HG03025 (cell line): ENCODE measurements around the gene ZFAND2A.
"Not testable (repeated sequence)": the region's sequence is repeated elsewhere in the genome, so short reads cannot be mapped to it uniquely, and the experiment has no call there.

Experiments used
- ATAC-seq: cut with Tn5 transposase; IDR thresholded peaks from one replicate; pipeline ENCODE4 v1.9.1; 2021; ENCODE audit warnings: mild to moderate bottlenecking, moderate library complexity; ENCODE audit not compliant: unreplicated experiment, low FRiP score

Gene ZFAND2A

GRCh38 chr7:1175967-1176851, 16.2 kb upstream of the ZFAND2A start:
- ATAC-seq = no peak

GRCh38 chr7:1175597-1175966, 15.6 kb upstream of the ZFAND2A start:
- no peak for ATAC-seq

GRCh38 chr7:1174881-1175596, 15.0 kb upstream of the ZFAND2A start:
- no peak for ATAC-seq

- ATAC-seq = no peak
Measured at GRCh38 chr7:1174002-1174401, 14.0 kb upstream of the ZFAND2A start.

GRCh38 chr7:1172666-1173523, 12.9 kb upstream of the ZFAND2A start:
- no peak for ATAC-seq

GRCh38 chr7:1171516-1171915, 11.5 kb upstream of the ZFAND2A start:
- not testable (repeated sequence) for ATAC-seq

GRCh38 chr7:1170741-1171501, 10.9 kb upstream of the ZFAND2A start:
- no peak for ATAC-seq

- ATAC-seq = no peak
Measured at GRCh38 chr7:1169409-1170368, 9.7 kb upstream of the ZFAND2A start.

GRCh38 chr7:1168422-1168821, 8.4 kb upstream of the ZFAND2A start:
- no peak for ATAC-seq

- ATAC-seq = no peak
Measured at GRCh38 chr7:1164436-1164835, 4.4 kb upstream of the ZFAND2A start.

GRCh38 chr7:1163121-1163520, 3.1 kb upstream of the ZFAND2A start:
- ATAC-seq = no peak

- ATAC-seq = no peak
Measured at GRCh38 chr7:1160670-1161021, 650 bp upstream of the ZFAND2A start.

GRCh38 chr7:1159231-1159630, 765 bp downstream of the ZFAND2A start:
- not testable (repeated sequence) for ATAC-seq

- no peak for ATAC-seq
Measured at GRCh38 chr7:1158203-1159126, 1.5 kb downstream of the ZFAND2A start.

- ATAC-seq = no peak
Measured at GRCh38 chr7:1156782-1157535, 3.0 kb downstream of the ZFAND2A start.

- ATAC-seq = not testable (repeated sequence)
Measured at GRCh38 chr7:1155818-1156781, 3.9 kb downstream of the ZFAND2A start.
